H1 (cell line): ENCODE data around the gene RABGAP1. TPM values are rescaled to one million over a fixed set of nuclear protein-coding genes. Genes with fewer than 3 reads are reported as not detected.

Experiments
- BCL11A ChIP-seq, 2 experiments: IDR thresholded peaks; one replicate each; pipeline ENCODE4 v1.6.1; 2011; ENCODE audit warnings: low read depth in 2 of 2, low read length in 2 of 2, mild to moderate bottlenecking in 2 of 2
- CTCF ChIP-seq, 3 experiments: IDR thresholded peaks; 1 replicate in 2 of 3; 2 replicates in 1 of 3; pipeline versions ENCODE4 v1.5.1 to v1.6.1; 2011; ENCODE audit warnings: low read length in 3 of 3, mild to moderate bottlenecking in 3 of 3, inconsistent platforms in 2 of 3, low read depth in 1 of 3, moderate library complexity in 1 of 3; ENCODE audit not compliant: insufficient read depth in 1 of 3; ENCODE audit errors: control extremely low read depth in 1 of 3
- RBBP5 ChIP-seq: IDR thresholded peaks from 2 replicates; pipeline ENCODE4 v1.7.1; 2012; ENCODE audit warnings: low read depth, mild to moderate bottlenecking, inconsistent platforms, low read length, moderate library complexity, borderline replicate concordance
- RFX5 ChIP-seq: IDR thresholded peaks from 2 replicates; pipeline ENCODE4 v1.6.1; 2011; ENCODE audit warnings: low read depth, low read length, improper control_type of control experiment, borderline replicate concordance
- SIX5 ChIP-seq: IDR thresholded peaks from 2 replicates; pipeline ENCODE4 v1.6.1; 2011; ENCODE audit warnings: mild to moderate bottlenecking, low read depth, low read length
- polyA plus RNA-seq, 7 experiments: library from polyadenylated mRNA; depleted of rRNA in 3 of 7; stranded (reverse) in 5 of 7; unstranded in 2 of 7; fragments of >200 nt in 5 of 7; fragments of 200-250 nt in 2 of 7; gene quantifications; 1 replicate in 5 of 7; 2 replicates in 1 of 7; 4 replicates in 1 of 7; pipeline versions ENCODE4 v1.2.1 to v1.2.3, GENCODE V29; 2011 to 2013; ENCODE audit warnings: missing spikeins in 2 of 7, mixed read lengths in 2 of 7
- total RNA-seq: library from RNA; stranded (reverse); fragmentation: NEBNext Ultra II Directional; extraction: Animal tissue kit (Norgen Biotek cat#: 25700); gene quantifications from 2 replicates; pipeline ENCODE4 v1.2.1, GENCODE V29; 2021

RABGAP1 gene
- total and polyA plus RNA-seq, 2 of the 8 experiments (the other 6 are each of a cell fraction or from before 2014, with no cell fraction given) = 15.7 to 38.3 TPM

- TF ChIP-seq SIX5 (no peak), CTCF (IDR thresholded peaks at IDR 0.05; ENCODE audit: control extremely low read depth in 1 of 3, insufficient read depth in 1 of 3, low read depth in 1 of 3, low read length in 3 of 3) (no peak), RFX5 (no peak), RBBP5 (no peak), BCL11A (IDR thresholded peaks at IDR 0.05; ENCODE audit: low read depth in 2 of 2, low read length in 2 of 2) (no peak)
Observed at GRCh38 chr9:122900791-122901190, 40.0 kb upstream of the RABGAP1 start (continued).
